ENCODE measurements around the gene ATP10A.

ATP10A gene, protein sequence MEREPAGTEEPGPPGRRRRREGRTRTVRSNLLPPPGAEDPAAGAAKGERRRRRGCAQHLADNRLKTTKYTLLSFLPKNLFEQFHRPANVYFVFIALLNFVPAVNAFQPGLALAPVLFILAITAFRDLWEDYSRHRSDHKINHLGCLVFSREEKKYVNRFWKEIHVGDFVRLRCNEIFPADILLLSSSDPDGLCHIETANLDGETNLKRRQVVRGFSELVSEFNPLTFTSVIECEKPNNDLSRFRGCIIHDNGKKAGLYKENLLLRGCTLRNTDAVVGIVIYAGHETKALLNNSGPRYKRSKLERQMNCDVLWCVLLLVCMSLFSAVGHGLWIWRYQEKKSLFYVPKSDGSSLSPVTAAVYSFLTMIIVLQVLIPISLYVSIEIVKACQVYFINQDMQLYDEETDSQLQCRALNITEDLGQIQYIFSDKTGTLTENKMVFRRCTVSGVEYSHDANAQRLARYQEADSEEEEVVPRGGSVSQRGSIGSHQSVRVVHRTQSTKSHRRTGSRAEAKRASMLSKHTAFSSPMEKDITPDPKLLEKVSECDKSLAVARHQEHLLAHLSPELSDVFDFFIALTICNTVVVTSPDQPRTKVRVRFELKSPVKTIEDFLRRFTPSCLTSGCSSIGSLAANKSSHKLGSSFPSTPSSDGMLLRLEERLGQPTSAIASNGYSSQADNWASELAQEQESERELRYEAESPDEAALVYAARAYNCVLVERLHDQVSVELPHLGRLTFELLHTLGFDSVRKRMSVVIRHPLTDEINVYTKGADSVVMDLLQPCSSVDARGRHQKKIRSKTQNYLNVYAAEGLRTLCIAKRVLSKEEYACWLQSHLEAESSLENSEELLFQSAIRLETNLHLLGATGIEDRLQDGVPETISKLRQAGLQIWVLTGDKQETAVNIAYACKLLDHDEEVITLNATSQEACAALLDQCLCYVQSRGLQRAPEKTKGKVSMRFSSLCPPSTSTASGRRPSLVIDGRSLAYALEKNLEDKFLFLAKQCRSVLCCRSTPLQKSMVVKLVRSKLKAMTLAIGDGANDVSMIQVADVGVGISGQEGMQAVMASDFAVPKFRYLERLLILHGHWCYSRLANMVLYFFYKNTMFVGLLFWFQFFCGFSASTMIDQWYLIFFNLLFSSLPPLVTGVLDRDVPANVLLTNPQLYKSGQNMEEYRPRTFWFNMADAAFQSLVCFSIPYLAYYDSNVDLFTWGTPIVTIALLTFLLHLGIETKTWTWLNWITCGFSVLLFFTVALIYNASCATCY (N-terminal part only)

DNA sequence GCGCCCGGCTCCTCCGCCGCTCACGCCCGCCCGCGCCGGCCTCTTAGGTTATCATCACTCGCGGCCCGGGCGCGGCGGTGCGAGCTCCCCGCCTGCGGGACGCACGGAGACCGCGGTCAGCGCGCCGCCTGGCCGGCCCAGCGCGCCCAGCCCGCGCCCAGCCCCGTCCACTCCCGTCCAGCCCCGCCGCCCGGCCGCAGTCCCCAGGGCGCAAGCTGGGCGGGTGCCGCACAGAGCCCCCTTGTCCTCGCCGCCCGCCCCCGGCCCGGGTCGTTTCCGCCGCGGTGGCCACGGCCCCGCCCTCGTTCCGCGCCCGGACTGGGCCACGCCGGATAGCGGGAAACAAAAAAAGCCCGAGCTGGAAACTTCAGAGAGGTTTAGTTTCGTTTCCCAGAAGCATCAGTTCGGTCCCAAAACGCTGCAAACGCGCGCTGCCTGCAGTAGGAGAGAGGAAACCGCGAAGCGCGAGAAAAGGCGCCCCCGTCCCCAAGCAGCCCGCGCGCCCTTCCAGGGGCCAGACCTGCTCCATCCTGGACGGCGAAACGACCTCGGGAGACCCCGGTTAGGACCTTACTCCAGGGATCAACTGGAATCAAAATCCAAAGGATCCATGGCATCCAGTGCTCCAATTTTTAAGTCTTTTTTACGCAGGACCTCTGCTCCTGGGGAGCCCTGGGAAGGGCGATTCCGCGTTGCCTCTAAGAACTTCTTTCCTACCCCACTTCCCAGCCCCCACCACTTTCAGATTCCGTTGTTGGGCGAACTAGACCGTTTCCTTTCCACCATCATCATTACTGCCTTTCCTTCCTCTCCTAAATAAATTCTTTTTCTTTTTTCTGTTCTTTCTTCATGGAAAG is at the start of gene ATP10A:
ATP10A (minus strand) TSS at position 217 of the 857 bp plus-strand sequence. CDS start 231 bp downstream, outside the sequence.
- no peak for DNase-seq (ENCODE audit: low read depth)

- no peak for DNase-seq (ENCODE audit: low read depth)
Measured at GRCh38 chr15:25912035-25912434, 48.9 kb upstream of the ATP10A start.

GRCh38 chr15:25910832-25911231 is 47.7 kb upstream of the ATP10A start:
- DNase-seq (ENCODE audit: low read depth), result no peak

DNA sequence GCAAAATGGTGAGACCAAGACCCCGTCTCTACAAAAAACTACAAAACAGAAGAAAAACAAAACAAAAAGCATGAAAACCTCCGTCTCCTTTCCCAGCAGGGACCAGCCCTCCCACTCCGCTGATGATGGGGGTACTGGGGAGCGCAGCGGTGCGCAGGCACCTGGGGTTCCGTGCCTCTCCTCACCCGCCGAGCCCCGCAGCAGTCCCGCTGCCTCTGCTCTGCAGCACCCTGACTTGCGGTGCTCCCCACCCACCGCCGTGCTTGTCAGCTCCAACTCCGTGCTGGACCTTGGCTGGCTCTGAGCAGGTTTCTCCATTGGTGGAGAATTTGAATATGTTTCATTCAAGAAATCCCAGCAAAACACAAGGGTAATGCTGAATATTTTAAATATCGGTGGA is 46.7 kb upstream of the ATP10A start:
- no peak for DNase-seq (ENCODE audit: low read depth)

- DNase-seq (ENCODE audit: low read depth), result no peak
Measured at GRCh38 chr15:25909325-25909724, 46.2 kb upstream of the ATP10A start.

DNA sequence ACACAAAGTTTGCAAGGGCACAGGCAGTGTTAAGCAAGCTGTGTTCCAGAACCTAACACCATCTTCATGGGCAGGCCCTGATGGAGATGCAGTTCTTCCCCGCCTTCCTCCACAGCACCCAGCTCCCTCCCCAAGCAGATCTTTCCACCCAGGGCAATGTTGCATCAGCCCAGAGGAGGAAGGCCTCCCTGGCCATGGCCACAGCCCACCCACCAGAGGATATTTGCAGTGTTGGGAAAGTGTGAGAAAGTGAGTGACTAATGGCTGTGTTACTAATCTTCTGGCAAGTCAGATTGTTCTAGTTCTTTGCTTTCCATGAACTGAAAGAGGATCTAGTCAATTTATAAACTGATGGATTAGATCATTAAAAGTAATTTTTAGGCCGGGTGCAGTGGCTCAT is 42.0 kb upstream of the ATP10A start:
- DNase-seq (ENCODE audit: low read depth), result no peak

GRCh38 chr15:25903024-25903581 is 40.0 kb upstream of the ATP10A start:
- no peak for DNase-seq (ENCODE audit: low read depth)

GRCh38 chr15:25901811-25902605 is 38.9 kb upstream of the ATP10A start:
- no peak for DNase-seq (ENCODE audit: low read depth)

GRCh38 chr15:25900901-25901300 is 37.8 kb upstream of the ATP10A start:
- DNase-seq (ENCODE audit: low read depth), result no peak

- no peak for DNase-seq (ENCODE audit: low read depth)
Measured at GRCh38 chr15:25900431-25900830, 37.3 kb upstream of the ATP10A start.

DNA sequence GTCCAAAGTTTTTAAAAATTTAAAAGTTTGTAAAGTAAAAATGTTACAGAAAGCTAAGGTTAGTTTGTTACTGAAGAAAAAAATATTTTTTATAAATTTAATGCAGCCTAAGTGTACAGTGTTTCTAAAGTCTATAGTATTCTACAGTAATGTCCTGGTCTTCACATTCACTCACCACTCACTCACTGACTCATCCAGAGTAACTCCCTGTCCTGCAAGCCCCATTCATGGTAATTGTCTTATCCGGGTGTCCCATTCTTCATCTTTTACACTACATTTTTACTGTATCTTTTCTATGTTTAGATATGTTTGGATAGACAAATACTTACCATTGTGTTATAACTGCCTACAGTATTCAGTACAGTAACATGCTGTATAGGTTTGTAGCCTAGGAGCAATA is 36.7 kb upstream of the ATP10A start:
- DNase-seq (ENCODE audit: low read depth), result no peak

- no peak for DNase-seq (ENCODE audit: low read depth)
Measured at GRCh38 chr15:25897658-25898057, 34.5 kb upstream of the ATP10A start.

- no peak for DNase-seq (ENCODE audit: low read depth)
Measured at GRCh38 chr15:25894371-25894902, 31.3 kb upstream of the ATP10A start.

DNA sequence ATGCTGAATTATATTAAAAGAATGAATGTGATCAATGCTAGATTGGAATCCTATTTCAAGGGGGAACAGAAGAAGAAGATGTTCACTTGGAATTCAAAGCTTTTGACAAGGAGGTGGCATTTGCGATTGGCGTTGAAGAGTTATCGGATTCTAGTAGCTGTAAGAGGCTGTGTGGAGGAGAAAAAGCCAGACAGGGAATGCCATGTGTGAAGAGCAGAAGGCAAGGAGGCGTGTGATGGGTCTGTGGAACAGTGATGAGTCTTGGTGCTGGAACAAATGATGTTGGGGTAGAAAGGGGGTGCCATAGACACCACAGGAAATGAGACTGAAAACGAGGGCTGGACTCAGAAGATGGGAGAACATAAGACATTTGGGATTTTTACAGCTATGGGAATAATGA is 30.5 kb upstream of the ATP10A start:
- DNase-seq (ENCODE audit: low read depth), result no peak

- no peak for DNase-seq (ENCODE audit: low read depth)
Measured at GRCh38 chr15:25892126-25892525, 29.0 kb upstream of the ATP10A start.

GRCh38 chr15:25891081-25891480 is 28.0 kb upstream of the ATP10A start:
- DNase-seq (ENCODE audit: low read depth), result no peak

DNA sequence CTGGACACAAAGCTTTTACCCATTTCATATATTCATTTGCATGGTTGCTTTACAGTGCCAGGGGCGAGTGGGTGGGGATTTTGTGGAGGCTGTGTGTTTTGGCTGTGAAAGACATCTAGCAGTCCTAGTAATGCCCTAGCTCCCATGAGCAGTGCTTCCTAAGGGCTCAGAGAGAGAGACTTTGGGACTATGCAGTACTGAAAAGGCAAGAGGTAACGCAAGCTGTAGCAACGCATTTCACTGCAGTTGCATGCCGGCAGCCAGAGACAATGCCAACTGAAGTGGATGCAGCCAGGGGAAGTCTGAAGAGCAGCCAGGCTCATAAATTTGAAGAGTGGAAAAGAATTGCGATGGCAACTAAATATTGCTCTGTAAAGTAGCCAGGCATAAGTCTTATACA is 27.4 kb upstream of the ATP10A start:
- DNase-seq (ENCODE audit: low read depth), result no peak

DNA sequence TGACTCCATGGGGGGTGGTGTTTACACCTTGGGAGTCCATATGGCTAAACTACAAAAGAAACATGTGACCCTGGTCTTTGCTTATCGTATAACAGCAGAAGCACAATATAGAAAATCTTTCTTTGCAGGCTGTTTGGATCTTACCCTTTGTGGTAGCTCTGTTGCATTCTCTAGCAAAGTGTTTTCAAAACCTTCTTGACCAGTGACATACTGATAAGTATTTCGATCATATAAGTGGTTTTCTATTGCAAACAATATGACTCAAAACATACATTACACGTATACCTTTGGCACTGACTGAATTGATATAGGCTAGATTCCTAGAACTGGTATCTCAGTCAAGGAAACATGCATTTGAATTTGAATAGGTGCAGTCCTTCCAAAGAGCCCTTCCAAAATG is 24.7 kb upstream of the ATP10A start:
- DNase-seq (ENCODE audit: low read depth), result no peak

DNA sequence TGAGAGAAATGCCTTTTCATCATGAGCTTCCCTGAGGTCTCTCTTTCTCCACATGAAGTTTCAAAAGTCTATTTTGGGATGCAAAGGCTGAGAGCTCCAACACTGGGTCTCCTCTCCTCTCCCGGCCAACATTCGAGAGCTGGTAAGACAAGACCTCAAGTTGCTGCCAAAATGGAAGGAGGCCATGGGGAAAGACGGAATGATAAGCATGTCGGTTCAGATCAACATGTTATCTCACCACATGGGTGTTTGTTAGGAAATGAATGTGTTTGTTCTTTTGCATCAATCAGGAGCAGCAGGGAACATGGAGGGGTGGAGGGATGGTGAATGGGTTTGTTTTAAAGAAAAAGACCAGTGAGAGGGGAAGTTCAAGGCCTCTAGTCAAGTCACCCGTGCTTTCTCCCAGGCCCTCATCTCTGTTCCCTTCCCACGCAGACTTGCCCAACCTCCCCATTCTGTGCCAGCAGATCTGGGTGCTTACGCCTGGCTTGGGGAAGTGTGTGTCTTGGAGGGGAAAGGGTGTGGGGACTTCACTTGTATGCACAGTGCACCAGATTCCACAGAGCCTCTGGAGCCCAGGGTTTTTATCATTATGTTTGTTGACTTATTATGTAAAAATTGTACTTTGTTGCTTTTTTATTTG is 23.5 kb upstream of the ATP10A start:
- DNase-seq (ENCODE audit: low read depth), result no peak

Measured in stimulated activated CD8-positive, alpha-beta memory T cell treated with anti-CD3 and anti-CD28 coated beads, Interleukin-15, amount 100 ng/mL, for 24 hours (primary cell).